Measurements from ENCODE around the gene ESR1. TPM values are rescaled to one million over a fixed set of nuclear protein-coding genes. Genes with fewer than 3 reads are reported as not detected.
A peak's percentile ranks its signal among the peaks of the same experiment; 100 is the strongest.

The ESR1 gene
- total RNA-seq, 1 donor from 2014 or later: 0.05 TPM

DNA sequence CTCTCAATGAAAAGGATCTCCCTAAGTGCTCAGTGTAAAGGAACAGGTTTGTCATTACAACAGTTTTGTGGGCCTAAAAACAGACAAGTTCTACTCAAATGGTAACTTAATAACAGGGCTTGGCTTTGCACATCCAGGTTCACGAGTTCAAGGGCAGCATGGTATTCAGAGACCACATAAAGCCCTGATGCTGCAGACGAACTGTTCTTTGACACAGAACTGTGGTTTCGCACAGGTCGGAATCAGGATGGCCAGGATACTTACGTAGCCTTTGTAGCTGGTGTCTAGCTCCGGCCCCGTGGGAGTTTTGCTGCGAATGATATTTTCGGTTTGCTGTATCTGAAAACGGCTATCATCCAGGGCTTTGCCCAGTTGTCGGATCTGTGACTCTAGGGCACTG, 335.9 kb downstream of the ESR1 start:
- Mint-ChIP-seq H3K27me3 (ENCODE audit: low read depth, unreplicated experiment) (no peaks in the 10 kb centered on the region), H3K4me3 (ENCODE audit: unreplicated experiment) (no peak overlapping the region), H3K9me3 (ENCODE audit: unreplicated experiment) (no peaks in the 10 kb centered on the region), H3K27ac (ENCODE audit: unreplicated experiment) (no peak overlapping the region), H3K4me1 (ENCODE audit: low read depth, unreplicated experiment) (peaks cover 22% of the 10 kb centered on the region), H3K36me3 (ENCODE audit: low read depth, unreplicated experiment) (peaks cover 17% of the 10 kb centered on the region)
- Histone ChIP-seq H4K20me1 (ENCODE audit: insufficient read depth, low read length) (peaks cover 14% of the 10 kb centered on the region), H3K4me1 (ENCODE audit: insufficient read depth, low read length) (peaks cover 9% of the 10 kb centered on the region), H3K36me3 (ENCODE audit: insufficient read depth, low read length) (peaks cover 39% of the 10 kb centered on the region), H3K9me3 (ENCODE audit: insufficient read depth, low read depth, low read length) (no peaks in the 10 kb centered on the region), H3K4me3 (ENCODE audit: insufficient read depth, low read depth, low read length) (no peak overlapping the region), H3K79me2 (ENCODE audit: insufficient read depth, low read length) (no peaks in the 10 kb centered on the region), H3K9ac (ENCODE audit: low read length) (no peak overlapping the region), H2AFZ (ENCODE audit: low read depth, low read length) (no peak overlapping the region), H3K4me2 (ENCODE audit: low read length) (no peak overlapping the region), H3K27me3 (ENCODE audit: insufficient read depth, low read length) (no peaks in the 10 kb centered on the region), H3K27ac (ENCODE audit: low read depth, low read length) (no peak overlapping the region)
- FAIRE-seq: no peak
- TF ChIP-seq, protein P1, sequence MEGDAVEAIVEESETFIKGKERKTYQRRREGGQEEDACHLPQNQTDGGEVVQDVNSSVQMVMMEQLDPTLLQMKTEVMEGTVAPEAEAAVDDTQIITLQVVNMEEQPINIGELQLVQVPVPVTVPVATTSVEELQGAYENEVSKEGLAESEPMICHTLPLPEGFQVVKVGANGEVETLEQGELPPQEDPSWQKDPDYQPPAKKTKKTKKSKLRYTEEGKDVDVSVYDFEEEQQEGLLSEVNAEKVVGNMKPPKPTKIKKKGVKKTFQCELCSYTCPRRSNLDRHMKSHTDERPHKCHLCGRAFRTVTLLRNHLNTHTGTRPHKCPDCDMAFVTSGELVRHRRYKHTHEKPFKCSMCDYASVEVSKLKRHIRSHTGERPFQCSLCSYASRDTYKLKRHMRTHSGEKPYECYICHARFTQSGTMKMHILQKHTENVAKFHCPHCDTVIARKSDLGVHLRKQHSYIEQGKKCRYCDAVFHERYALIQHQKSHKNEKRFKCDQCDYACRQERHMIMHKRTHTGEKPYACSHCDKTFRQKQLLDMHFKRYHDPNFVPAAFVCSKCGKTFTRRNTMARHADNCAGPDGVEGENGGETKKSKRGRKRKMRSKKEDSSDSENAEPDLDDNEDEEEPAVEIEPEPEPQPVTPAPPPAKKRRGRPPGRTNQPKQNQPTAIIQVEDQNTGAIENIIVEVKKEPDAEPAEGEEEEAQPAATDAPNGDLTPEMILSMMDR (IDR thresholded peaks at IDR 0.05; ENCODE audit: insufficient read depth, low read depth, low read length): no peak
- TF ChIP-seq EZH2 (IDR thresholded peaks at IDR 0.05; ENCODE audit: insufficient read depth, low read length): no peak
- no peak for DNase-seq (ENCODE audit: low read depth)

DNA sequence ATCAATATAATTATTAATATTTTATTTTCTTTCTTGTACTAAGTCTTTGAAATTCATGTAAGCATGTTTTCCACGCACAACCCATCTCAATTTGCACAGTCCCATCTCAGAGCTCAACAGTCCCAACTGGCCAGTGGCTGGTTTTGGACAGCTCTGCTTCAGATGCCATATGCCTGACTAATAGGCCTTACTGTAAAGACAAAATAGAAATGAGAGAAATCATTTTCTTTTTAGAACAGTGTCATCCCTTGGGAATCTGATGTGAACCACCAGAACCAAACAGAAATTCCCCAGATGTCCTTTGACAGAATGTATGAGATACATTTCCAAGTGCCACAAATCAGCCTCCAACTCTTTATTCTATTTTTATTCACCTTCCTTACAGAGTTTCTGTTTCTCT, 338.9 kb downstream of the ESR1 start:
- Mint-ChIP-seq H3K36me3 (ENCODE audit: low read depth, unreplicated experiment) (peaks cover 13% of the 10 kb centered on the region), H3K27ac (ENCODE audit: unreplicated experiment) (peak overlapping the region; percentile 86), H3K27me3 (ENCODE audit: low read depth, unreplicated experiment) (no peaks in the 10 kb centered on the region), H3K4me1 (ENCODE audit: low read depth, unreplicated experiment) (peaks cover 22% of the 10 kb centered on the region), H3K4me3 (ENCODE audit: unreplicated experiment) (no peak overlapping the region), H3K9me3 (ENCODE audit: unreplicated experiment) (no peaks in the 10 kb centered on the region)
- Histone ChIP-seq H3K36me3 (ENCODE audit: insufficient read depth, low read length) (peaks cover 45% of the 10 kb centered on the region), H4K20me1 (ENCODE audit: insufficient read depth, low read length) (peaks cover 14% of the 10 kb centered on the region), H3K4me2 (ENCODE audit: low read length) (peak overlapping the region; percentile 59), H3K4me1 (ENCODE audit: insufficient read depth, low read length) (peaks cover 9% of the 10 kb centered on the region), H3K9me3 (ENCODE audit: insufficient read depth, low read depth, low read length) (no peaks in the 10 kb centered on the region), H2AFZ (ENCODE audit: low read depth, low read length) (no peak overlapping the region), H3K79me2 (ENCODE audit: insufficient read depth, low read length) (no peaks in the 10 kb centered on the region), H3K9ac (ENCODE audit: low read length) (peak overlapping the region; percentile 17), H3K27ac (ENCODE audit: low read depth, low read length) (peak overlapping the region; percentile 57), H3K27me3 (ENCODE audit: insufficient read depth, low read length) (no peaks in the 10 kb centered on the region), H3K4me3 (ENCODE audit: insufficient read depth, low read depth, low read length) (no peak overlapping the region)
- peak; percentile 87 for DNase-seq (ENCODE audit: low read depth)
- TF ChIP-seq, protein P1 (IDR thresholded peaks at IDR 0.05; ENCODE audit: insufficient read depth, low read depth, low read length): no peak
- TF ChIP-seq EZH2 (IDR thresholded peaks at IDR 0.05; ENCODE audit: insufficient read depth, low read length): no peak
- peak; percentile 66 for FAIRE-seq

DNA sequence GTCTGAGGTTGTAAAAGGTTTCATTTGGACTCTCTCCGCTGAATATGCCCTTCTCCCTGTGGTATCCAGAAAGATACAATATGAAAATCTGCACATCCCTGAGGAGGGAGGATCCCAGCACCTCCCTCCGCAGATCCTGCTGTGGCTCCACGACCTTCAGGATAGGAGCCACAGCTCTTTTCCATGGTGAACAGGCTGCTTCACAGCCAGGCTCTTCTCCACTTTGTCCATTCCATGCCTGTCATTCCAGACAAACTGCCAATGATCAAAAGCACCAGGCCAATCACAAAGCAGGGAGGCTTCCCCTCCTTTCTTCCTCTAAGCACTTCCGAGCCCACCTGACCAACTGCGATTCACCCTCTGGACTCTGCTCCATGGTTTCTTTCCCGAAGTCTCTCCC, 339.8 kb downstream of the ESR1 start:
- Histone ChIP-seq H2AFZ (ENCODE audit: low read depth, low read length) (no peak overlapping the region), H3K4me2 (ENCODE audit: low read length) (peak overlapping the region; percentile 59)

More for the DNA sequence above, 339.8 kb downstream of the ESR1 start:
- Mint-ChIP-seq H3K27me3 (ENCODE audit: low read depth, unreplicated experiment) (no peaks in the 10 kb centered on the region), H3K9me3 (ENCODE audit: unreplicated experiment) (no peaks in the 10 kb centered on the region), H3K4me3 (ENCODE audit: unreplicated experiment) (no peak overlapping the region), H3K4me1 (ENCODE audit: low read depth, unreplicated experiment) (peaks cover 22% of the 10 kb centered on the region), H3K27ac (ENCODE audit: unreplicated experiment) (peak overlapping the region; percentile 86), H3K36me3 (ENCODE audit: low read depth, unreplicated experiment) (peaks cover 13% of the 10 kb centered on the region)
- Histone ChIP-seq H3K27me3 (ENCODE audit: insufficient read depth, low read length) (no peaks in the 10 kb centered on the region), H4K20me1 (ENCODE audit: insufficient read depth, low read length) (peaks cover 14% of the 10 kb centered on the region), H3K9me3 (ENCODE audit: insufficient read depth, low read depth, low read length) (no peaks in the 10 kb centered on the region), H3K4me1 (ENCODE audit: insufficient read depth, low read length) (peaks cover 9% of the 10 kb centered on the region), H3K9ac (ENCODE audit: low read length) (no peak overlapping the region), H3K36me3 (ENCODE audit: insufficient read depth, low read length) (peaks cover 54% of the 10 kb centered on the region), H3K4me3 (ENCODE audit: insufficient read depth, low read depth, low read length) (no peak overlapping the region), H3K27ac (ENCODE audit: low read depth, low read length) (no peak overlapping the region), H3K79me2 (ENCODE audit: insufficient read depth, low read length) (no peaks in the 10 kb centered on the region)
- TF ChIP-seq, protein P1 (IDR thresholded peaks at IDR 0.05; ENCODE audit: insufficient read depth, low read depth, low read length): no peak
- no peak for TF ChIP-seq EZH2 (IDR thresholded peaks at IDR 0.05; ENCODE audit: insufficient read depth, low read length)
- DNase-seq (ENCODE audit: low read depth) (no peak), FAIRE-seq (no peak)
